Stimulated activated CD4-positive, alpha-beta T cell treated with anti-CD3 and anti-CD28 coated beads, Interleukin-1b, Interleukin-23, amount 100 ng/mL, for 48 hours (primary cell): ENCODE results near the gene SIX6.
"Not testable (repeated sequence)": the region's sequence is repeated elsewhere in the genome, so short reads cannot be mapped to it uniquely, and the experiment has no call there.

Source experiments
- DNase-seq: peaks from one replicate; pipeline ENCODE4 v3.0.0-alpha.2; 2020

SIX6 gene

GRCh38 chr14:60508707-60509437, at the start of gene SIX6:
TSS of gene SIX6 (plus strand) at chr14:60509146. CDS start at chr14:60509399, 253 bp downstream.
- DNase-seq, result no peak

DNA sequence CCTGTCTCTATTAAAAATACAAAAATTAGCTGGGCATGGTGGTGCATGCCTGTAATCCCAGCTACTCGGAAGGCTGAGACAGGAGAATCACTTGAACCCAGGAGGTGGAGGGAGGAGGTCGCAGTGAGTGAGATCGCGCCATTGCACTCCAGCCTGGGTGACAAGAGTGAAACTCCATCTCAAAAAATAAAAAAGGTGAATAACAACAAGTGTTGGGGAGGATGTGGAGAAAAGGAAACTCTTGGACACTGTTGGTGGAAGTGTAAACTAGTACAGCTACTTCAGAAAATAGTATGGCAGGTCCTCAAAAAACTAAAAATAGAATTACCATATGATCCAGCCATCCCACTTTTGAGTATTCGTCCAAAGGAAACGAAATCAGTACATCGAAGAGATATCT, 28.7 kb upstream of the SIX6 start:
- not testable (repeated sequence) for DNase-seq

DNA sequence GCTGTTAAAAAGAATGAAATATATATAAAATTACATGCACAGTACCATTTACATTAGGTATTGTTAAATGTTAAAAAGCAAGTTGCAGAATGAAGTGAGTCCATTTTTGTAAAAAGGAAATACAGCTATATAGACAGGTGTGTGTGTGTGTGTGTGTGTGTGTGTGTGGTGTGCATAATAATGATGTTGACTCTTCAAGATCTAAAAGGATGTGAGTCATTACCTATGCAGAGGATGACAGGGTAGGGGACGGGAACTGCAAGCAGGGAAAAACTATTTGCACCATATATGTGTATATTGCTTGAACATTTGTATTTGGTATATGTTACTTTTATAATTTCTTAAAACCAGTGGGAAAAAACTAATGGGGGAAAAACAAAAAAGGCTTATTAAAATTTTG, 26.2 kb upstream of the SIX6 start:
- DNase-seq, result no peak

DNA sequence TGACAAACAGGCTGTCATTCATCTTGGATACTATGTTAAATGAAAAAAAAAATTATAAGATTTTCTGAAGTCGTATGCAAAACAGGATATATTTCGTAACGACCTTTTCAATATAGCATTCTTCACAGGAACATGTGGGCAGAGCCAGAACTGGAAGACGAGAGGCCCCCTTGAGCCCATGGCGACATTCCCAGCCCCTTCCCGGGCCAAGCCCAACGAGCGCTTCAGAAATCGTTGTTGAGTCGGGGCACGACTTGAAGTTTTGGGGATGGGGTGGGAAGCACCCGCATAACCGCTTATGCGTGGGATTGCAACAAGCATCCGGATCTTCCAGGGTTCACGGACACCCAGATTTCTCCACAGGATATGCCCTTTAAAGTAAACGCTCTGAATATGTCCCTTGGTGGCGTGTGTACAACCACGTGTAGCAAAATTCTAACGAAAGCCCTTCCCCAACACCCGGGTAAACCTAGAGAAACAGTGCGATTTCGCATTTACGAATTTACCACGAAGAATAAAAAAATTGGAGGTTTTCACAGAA, 23.8 kb upstream of the SIX6 start:
- no peak for DNase-seq

GRCh38 chr14:60485598-60486251, 23.2 kb upstream of the SIX6 start, which contains the start of gene C14orf39:
TSS of gene C14orf39 (minus strand) at chr14:60486063. CDS start at chr14:60485078, 985 bp downstream.
- DNase-seq, result peak; percentile 41

- DNase-seq, result no peak
These were observed 21.7 kb upstream of the SIX6 start for GRCh38 chr14:60487211-60487610.

GRCh38 chr14:60488175-60488574, 20.8 kb upstream of the SIX6 start:
- DNase-seq, result no peak

GRCh38 chr14:60490270-60490669, 18.7 kb upstream of the SIX6 start:
- DNase-seq, result no peak

DNA sequence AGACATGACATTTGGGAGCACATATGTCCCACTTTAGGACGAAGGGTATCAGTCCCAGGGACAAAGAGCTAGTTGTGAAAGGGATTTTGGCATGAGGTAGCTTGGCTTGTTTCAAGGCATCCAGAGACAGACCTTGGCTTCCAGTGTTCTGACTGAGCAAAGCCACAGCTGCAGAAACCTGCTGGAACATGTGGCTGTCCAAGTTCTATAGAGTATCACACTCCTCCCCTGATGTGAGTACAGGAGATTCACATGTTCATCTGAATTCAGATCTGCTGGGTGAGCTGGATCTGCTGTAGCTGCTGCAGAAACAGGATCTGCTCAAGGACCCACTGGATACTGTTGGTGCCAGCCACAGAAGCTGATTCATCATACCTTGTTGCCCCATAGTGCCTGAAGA, 13.0 kb upstream of the SIX6 start:
- no peak for DNase-seq

GRCh38 chr14:60502541-60502940, 6.4 kb upstream of the SIX6 start:
- no peak for DNase-seq

DNA sequence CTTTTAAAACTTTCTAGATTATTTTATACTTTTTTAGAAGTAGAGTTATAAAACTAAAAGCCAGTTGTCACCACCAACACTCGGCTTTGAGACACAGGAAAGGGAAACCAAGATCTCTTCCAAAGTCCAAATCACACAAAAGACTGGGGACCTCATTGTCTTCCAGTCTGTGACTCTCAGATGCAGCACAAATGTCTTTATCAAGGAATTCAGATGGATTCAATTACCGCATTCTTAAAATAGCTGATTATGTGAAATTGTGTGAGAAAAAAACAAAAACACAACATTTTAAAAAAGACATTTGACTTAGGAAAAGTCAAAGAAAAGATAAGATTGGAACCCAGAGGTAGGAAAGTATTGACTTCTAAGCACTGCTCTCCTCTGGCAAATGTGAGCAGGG, 3.5 kb upstream of the SIX6 start:
- DNase-seq, result no peak

DNA sequence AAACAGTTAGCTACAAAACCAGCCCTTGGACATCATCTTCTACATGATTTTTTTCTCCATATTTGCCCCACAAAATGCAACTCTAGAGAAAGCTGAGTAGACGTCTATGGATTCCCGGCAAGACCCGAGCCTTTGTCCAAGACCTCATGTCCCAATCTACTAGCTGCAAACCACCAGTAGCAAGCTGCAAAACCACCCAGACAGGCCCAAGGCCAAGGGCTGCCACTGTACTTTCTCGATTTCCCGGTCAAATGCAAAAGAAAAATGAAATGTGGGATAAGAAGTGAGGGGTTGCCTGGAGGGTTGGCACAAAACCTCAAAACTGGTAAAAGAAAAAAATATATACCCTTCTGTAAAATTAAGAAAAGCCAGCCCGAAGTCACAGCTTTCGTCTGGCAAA, 2.9 kb upstream of the SIX6 start:
- DNase-seq, result no peak

GRCh38 chr14:60506462-60506984, 2.4 kb upstream of the SIX6 start:
- DNase-seq, result no peak

DNA sequence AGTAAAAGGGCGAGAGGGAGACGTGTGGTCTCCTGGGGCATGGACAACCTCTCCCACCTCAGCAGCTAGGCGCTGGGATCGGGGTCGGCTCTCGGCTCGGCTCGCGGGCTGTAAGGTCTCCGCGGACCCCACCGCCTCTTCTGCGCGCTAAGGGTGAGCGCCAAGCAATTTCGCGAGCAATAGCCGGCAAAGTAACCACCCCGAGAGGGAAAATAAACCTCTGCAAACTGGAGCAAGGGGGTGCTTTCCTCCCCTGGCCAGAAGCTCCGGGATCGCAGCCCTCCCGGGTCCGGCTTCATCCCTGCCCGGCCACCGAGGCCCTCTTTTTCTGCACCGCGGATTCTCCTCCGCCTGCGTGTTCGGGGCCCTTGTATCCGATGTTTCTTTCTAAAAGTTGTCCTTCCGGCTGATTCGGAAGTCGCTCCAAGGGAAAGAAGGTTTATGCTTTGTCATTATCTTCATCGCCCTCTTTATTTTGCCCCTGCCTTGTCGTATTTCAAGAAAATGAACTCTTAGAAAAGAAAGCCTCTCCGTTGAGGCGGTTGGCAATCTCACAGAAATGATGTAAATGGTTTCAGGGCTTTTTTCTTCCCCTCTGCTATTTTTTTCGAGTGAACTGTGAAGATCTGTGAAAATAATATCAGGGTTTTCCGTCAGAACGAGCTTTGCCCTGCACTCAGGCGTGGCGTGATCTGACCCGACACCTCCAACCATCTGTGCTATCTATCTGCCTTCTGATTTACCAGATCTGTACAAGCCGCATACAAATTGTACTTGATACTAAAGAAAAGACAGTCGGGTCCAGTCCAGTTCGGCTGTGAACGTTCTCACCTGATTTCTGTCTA, 1.7 kb upstream of the SIX6 start:
- DNase-seq, result no peak

- DNase-seq, result no peak
These were observed 611 bp upstream of the SIX6 start for GRCh38 chr14:60508363-60508706.

DNA sequence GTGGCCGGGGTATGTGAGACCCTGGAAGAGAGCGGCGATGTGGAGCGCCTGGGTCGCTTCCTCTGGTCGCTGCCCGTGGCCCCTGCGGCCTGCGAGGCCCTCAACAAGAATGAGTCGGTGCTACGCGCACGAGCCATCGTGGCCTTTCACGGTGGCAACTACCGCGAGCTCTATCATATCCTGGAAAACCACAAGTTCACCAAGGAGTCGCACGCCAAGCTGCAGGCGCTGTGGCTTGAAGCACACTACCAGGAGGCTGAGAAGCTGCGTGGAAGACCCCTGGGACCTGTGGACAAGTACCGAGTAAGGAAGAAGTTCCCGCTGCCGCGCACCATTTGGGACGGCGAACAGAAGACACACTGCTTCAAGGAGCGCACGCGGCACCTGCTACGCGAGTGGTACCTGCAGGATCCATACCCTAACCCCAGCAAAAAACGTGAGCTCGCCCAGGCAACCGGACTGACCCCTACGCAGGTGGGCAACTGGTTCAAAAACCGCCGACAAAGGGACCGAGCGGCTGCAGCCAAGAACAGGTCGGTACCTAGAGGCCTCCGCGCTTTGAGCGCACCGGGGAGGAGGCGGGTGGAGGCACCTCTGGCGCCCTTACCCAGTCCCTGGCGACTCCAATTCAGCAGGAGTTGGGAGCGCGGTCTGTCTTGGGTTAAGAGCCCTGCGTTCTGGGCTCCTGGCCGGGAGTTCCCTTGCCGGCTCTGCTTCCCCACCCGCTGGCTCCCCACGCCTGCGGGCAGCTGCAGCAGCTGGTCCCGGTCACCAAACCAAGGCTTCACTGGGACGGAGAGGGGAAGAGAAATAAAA, 700 bp downstream of the SIX6 start:
- DNase-seq, result no peak

GRCh38 chr14:60510254-60510950, 1.5 kb downstream of the SIX6 start:
- no peak for DNase-seq

DNA sequence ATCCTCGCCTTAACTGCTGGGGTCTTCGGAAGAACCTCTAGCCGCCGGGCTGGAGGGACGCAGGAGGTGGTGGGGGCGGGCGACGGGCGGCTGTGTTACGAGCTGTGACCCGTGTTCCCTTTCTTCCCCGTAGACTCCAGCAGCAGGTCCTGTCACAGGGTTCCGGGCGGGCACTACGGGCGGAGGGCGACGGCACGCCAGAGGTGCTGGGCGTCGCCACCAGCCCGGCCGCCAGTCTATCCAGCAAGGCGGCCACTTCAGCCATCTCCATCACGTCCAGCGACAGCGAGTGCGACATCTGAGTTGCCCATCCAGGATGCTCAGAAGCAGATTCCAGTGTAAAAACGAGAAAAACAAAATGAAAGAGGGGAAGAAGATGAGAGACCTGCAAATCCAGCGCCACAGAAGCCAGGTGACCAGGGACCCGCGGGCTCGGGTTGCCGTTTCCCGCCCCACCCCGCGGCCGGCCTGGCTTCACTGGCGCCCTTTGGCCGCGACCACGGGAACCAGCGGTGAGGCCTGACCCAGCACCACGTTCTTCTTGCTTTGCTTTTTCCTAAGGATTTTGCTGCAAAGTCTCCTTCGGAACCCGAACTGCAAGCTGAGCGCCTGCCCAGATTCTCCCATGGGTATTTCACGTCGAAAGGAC, 2.1 kb downstream of the SIX6 start:
- no peak for DNase-seq

DNA sequence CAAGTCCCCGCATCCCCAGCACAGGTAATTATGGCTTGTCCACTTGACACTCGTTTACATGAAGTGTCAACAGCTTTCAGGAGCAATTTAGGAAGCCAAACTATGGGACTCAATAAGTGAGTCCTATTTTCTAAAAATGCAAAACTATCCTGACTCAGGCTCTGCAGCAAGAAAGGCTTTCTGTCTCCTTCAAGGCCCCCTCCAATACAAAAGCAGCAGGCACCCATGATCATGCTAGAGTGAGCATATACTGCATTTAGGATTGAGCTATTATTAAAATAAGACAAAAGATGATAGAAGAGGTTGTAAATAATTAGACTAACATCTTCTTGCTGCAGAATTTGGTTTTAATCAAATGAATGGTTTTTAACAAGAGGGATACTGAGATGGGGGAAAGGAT, 3.2 kb downstream of the SIX6 start:
- no peak for DNase-seq

GRCh38 chr14:60512973-60513571, 4.1 kb downstream of the SIX6 start:
- no peak for DNase-seq

- DNase-seq, result no peak
These were observed 5.4 kb downstream of the SIX6 start for GRCh38 chr14:60514378-60514740.
